IMR-90 (cell line): ENCODE results near the gene KLK13. TPM values are rescaled to one million over a fixed set of nuclear protein-coding genes. Genes with fewer than 3 reads are reported as not detected.

Experiments used
- ATAC-seq: fragments of 200-7000 bp; cut with Tn5 transposase; 2 replicates; pipeline ENCODE4 v1.9.1; 2020; ENCODE audit warnings: low read depth, mild to moderate bottlenecking, moderate library complexity
- BruUV-seq: library from RNA; stranded (reverse); fragments of 400-500 nt; replicated peaks from 2 replicates; lab custom pipeline; 2021; lab: Mats Ljungman, UMichigan
- CTCF ChIA-PET: fragments of 300-600 bp; formaldehyde crosslinking; extraction: SDS; loops from one replicate; lab custom pipeline; 2021; ENCODE audit warnings: antibody characterized with exemption; lab: Yijun Ruan, JAX
- POLR2A ChIA-PET: fragments of 300-600 bp; sonication (Branson Sonifier 250); formaldehyde crosslinking; loops from one replicate; lab custom pipeline; 2022; ENCODE audit warnings: antibody characterized with exemption; ENCODE audit not compliant: unreplicated experiment; lab: Charles Lee
- DNase-seq: peaks from one replicate; pipeline ENCODE4 v3.0.0; 2013
- H2AFZ ChIP-seq: replicated peaks from 2 replicates; pipeline ENCODE3; 2013; ENCODE audit warnings: low read length, mild to moderate bottlenecking; ENCODE audit not compliant: poor library complexity
- H2AK5ac ChIP-seq: 2 replicates; pipeline ENCODE4 v1.6.1; 2013; ENCODE audit warnings: low read depth, low read length, inconsistent platforms
- H2AK9ac ChIP-seq: replicated peaks from 2 replicates; pipeline ENCODE3; 2013; ENCODE audit warnings: mild to moderate bottlenecking, low read depth, low read length, moderate library complexity; ENCODE audit not compliant: poor library complexity
- H2BK120ac ChIP-seq: 2 replicates; pipeline ENCODE4 v1.6.1; 2013; ENCODE audit warnings: low read depth, low read length, inconsistent platforms
- H2BK15ac ChIP-seq: 3 replicates; pipeline ENCODE4 v1.6.1; 2013; ENCODE audit warnings: low read depth, low read length, inconsistent platforms
- H2BK20ac ChIP-seq: 2 replicates; pipeline ENCODE4 v1.6.1; 2013; ENCODE audit warnings: low read depth, mild to moderate bottlenecking, inconsistent platforms, low read length, moderate library complexity
- H2BK5ac ChIP-seq: 2 replicates; pipeline ENCODE4 v1.6.1; 2013; ENCODE audit warnings: mild to moderate bottlenecking, low read depth, low read length, inconsistent platforms; ENCODE audit not compliant: poor library complexity, severe bottlenecking
- H3K14ac ChIP-seq: replicated peaks from 2 replicates; pipeline ENCODE4 v1.6.1; 2013; ENCODE audit warnings: low read depth, low read length, inconsistent platforms
- H3K18ac ChIP-seq: 2 replicates; pipeline ENCODE4 v1.6.1; 2013; ENCODE audit warnings: low read depth, low read length, control low read depth
- H3K23ac ChIP-seq: 2 replicates; pipeline ENCODE4 v1.6.1; 2013; ENCODE audit warnings: low read depth, low read length, inconsistent platforms
- H3K27ac ChIP-seq: 2 replicates; pipeline ENCODE4 v1.5.1; 2013; ENCODE audit warnings: mild to moderate bottlenecking, control low read depth, low read length; ENCODE audit not compliant: insufficient read depth
- H3K27me3 ChIP-seq: 2 replicates; pipeline ENCODE4 v1.6.1; 2013; ENCODE audit warnings: low read length; ENCODE audit not compliant: control insufficient read depth, insufficient read depth
- H3K36me3 ChIP-seq: 2 replicates; pipeline ENCODE4 v1.6.1; 2013; ENCODE audit warnings: low read length, mixed read lengths; ENCODE audit not compliant: control insufficient read depth, insufficient read depth
- H3K4ac ChIP-seq: 2 replicates; pipeline ENCODE4 v1.6.1; 2013; ENCODE audit warnings: low read depth, low read length, inconsistent platforms
- H3K4me1 ChIP-seq: 2 replicates; pipeline ENCODE4 v1.6.1; 2013; ENCODE audit warnings: low read length, mixed read lengths; ENCODE audit not compliant: control insufficient read depth, insufficient read depth
- H3K4me2 ChIP-seq: 2 replicates; pipeline ENCODE4 v1.6.1; 2013; ENCODE audit warnings: low read depth, mild to moderate bottlenecking, control low read depth, low read length, moderate library complexity
- H3K4me3 ChIP-seq: 2 replicates; pipeline ENCODE4 v1.5.1; 2013; ENCODE audit warnings: low read depth, mild to moderate bottlenecking, control low read depth, low read length, moderate library complexity; ENCODE audit not compliant: insufficient read depth
- H3K56ac ChIP-seq: 2 replicates; pipeline ENCODE4 v1.6.1; 2013; ENCODE audit warnings: low read length, inconsistent platforms; ENCODE audit not compliant: insufficient read depth; ENCODE audit errors: extremely low read depth
- H3K79me1 ChIP-seq, 2 experiments: 2 replicates each; pipeline ENCODE4 v1.6.1; 2013; ENCODE audit warnings: low read length in 2 of 2, inconsistent platforms in 1 of 2, low read depth in 1 of 2
- H3K9ac ChIP-seq: 2 replicates; pipeline ENCODE4 v1.6.1; 2013; ENCODE audit warnings: low read depth, low read length, control low read depth
- H3K9me1 ChIP-seq: 2 replicates; pipeline ENCODE4 v1.6.1; 2013; ENCODE audit warnings: low read length, inconsistent platforms; ENCODE audit not compliant: insufficient read depth
- H3K9me3 ChIP-seq: 2 replicates; pipeline ENCODE4 v1.6.1; 2013; ENCODE audit warnings: low read length; ENCODE audit not compliant: control insufficient read depth, insufficient read depth
- H4K20me1 ChIP-seq: 2 replicates; pipeline ENCODE4 v1.6.1; 2013; ENCODE audit warnings: low read length, inconsistent platforms; ENCODE audit not compliant: insufficient read depth
- H4K5ac ChIP-seq: 2 replicates; pipeline ENCODE4 v1.6.1; 2013; ENCODE audit warnings: mild to moderate bottlenecking, low read depth, low read length, control low read depth
- H4K8ac ChIP-seq, 2 experiments: 2 replicates each; pipeline ENCODE4 v1.6.1; 2013; ENCODE audit warnings: low read depth in 2 of 2, low read length in 2 of 2, control low read depth in 1 of 2, inconsistent platforms in 1 of 2
- H4K91ac ChIP-seq: 2 replicates; pipeline ENCODE4 v1.6.1; 2013; ENCODE audit warnings: low read depth, low read length, inconsistent platforms; ENCODE audit not compliant: insufficient read depth
- BHLHE40 ChIP-seq: fragments of 150-350 bp; IDR thresholded peaks from 2 replicates; pipeline ENCODE4 v1.6.1; 2016; ENCODE audit warnings: mild to moderate bottlenecking, low read depth, low read length
- CEBPB ChIP-seq: IDR thresholded peaks from 2 replicates; pipeline ENCODE4 v1.6.1; 2012; ENCODE audit warnings: low read depth, low read length, improper control_type of control experiment
- CHD1 ChIP-seq: IDR thresholded peaks from 2 replicates; pipeline ENCODE4 v1.6.1; 2012; ENCODE audit warnings: low read depth, low read length, improper control_type of control experiment
- CTCF ChIP-seq: conservative IDR thresholded peaks from 2 replicates; pipeline ENCODE4 v1.5.1; 2012; ENCODE audit warnings: mild to moderate bottlenecking, low read depth, low read length, improper control_type of control experiment
- ELK1 ChIP-seq: fragments of 150-350 bp; IDR thresholded peaks from 2 replicates; pipeline ENCODE4 v1.6.1; 2016; ENCODE audit warnings: low read depth, mild to moderate bottlenecking, low read length, moderate library complexity, borderline replicate concordance
- FOS ChIP-seq: fragments of 150-350 bp; IDR thresholded peaks from 2 replicates; pipeline ENCODE4 v1.6.1; 2016; ENCODE audit warnings: low read depth, low read length
- MAFK ChIP-seq: IDR thresholded peaks from 2 replicates; pipeline ENCODE4 v1.6.1; 2012; ENCODE audit warnings: low read depth, low read length, improper control_type of control experiment
- MAZ ChIP-seq: IDR thresholded peaks from 2 replicates; pipeline ENCODE4 v1.6.1; 2012; ENCODE audit warnings: low read depth, mild to moderate bottlenecking, low read length, improper control_type of control experiment, moderate library complexity, borderline replicate concordance
- MXI1 ChIP-seq: IDR thresholded peaks from 2 replicates; pipeline ENCODE4 v1.6.1; 2012; ENCODE audit warnings: low read depth, mild to moderate bottlenecking, low read length, moderate library complexity, borderline replicate concordance
- NFE2L2 ChIP-seq: fragments of 150-350 bp; IDR thresholded peaks from 2 replicates; pipeline ENCODE4 v1.6.1; 2016; ENCODE audit warnings: low read depth, mild to moderate bottlenecking, low read length
- POLR2A ChIP-seq: IDR thresholded peaks from 2 replicates; pipeline ENCODE4 v1.6.1; 2012; ENCODE audit warnings: mild to moderate bottlenecking, low read depth, low read length
- RAD21 ChIP-seq: IDR thresholded peaks from 2 replicates; pipeline ENCODE4 v1.6.1; 2012; ENCODE audit warnings: low read length, improper control_type of control experiment
- RCOR1 ChIP-seq: IDR thresholded peaks from 2 replicates; pipeline ENCODE4 v1.6.1; 2012; ENCODE audit warnings: mild to moderate bottlenecking, low read length, improper control_type of control experiment; ENCODE audit not compliant: insufficient replicate concordance
- RFX5 ChIP-seq: IDR thresholded peaks from 2 replicates; pipeline ENCODE4 v1.8.0; 2012; ENCODE audit warnings: low read depth, mild to moderate bottlenecking, low read length, moderate library complexity
- SMC3 ChIP-seq: fragments of 150-350 bp; IDR thresholded peaks from 2 replicates; pipeline ENCODE4 v1.6.1; 2016; ENCODE audit warnings: low read depth, mild to moderate bottlenecking, antibody characterized with exemption, low read length, moderate library complexity
- USF2 ChIP-seq: fragments of 150-350 bp; IDR thresholded peaks from 2 replicates; pipeline ENCODE4 v1.6.1; 2017; ENCODE audit warnings: mild to moderate bottlenecking, antibody characterized with exemption, low read length, low read depth
- WGBS, 2 experiments: methylation state at CpG; one replicate each; pipeline versions ENCODE4 v1.1.5 to v1.1.7; 2013; ENCODE audit warnings: missing lambda C conversion rate in 2 of 2; ENCODE audit not compliant: insufficient read length in 1 of 2; ENCODE audit errors: extremely low coverage in 2 of 2; 5-methylcytosine and 5-hydroxymethylcytosine counted together
- dilution Hi-C: fragments of 300-500 bp; cut with HindIII; formaldehyde crosslinking; loops from one replicate; pipeline ENCODE4 v1.14.3; 2018; ENCODE audit warnings: low sequenced_read_pairs; ENCODE audit not compliant: unreplicated experiment
- in situ Hi-C: fragments of 300-500 bp; cut with MboI; formaldehyde crosslinking; loops from 3 replicates; pipeline ENCODE4 v1.14.3; 2019; ENCODE audit warnings: low sequenced_read_pairs, inconsistent platforms, mixed read lengths
- intact Hi-C: fragments of 100-400 bp; cut with micrococcal nuclease; formaldehyde crosslinking; loops from 2 replicates; pipeline ENCODE4 v1.10.0; 2022
- polyA plus RNA-seq, 3 experiments: library from polyadenylated mRNA; depleted of rRNA; stranded (reverse); fragments of >200 nt; gene quantifications; 2 replicates each; pipeline ENCODE4 v1.2.3, GENCODE V29; 2012; ENCODE audit warnings: low replicate concordance in 1 of 3
- total RNA-seq: library from RNA; depleted of rRNA; stranded (reverse); fragments of >200 nt; gene quantifications from 2 replicates; pipeline ENCODE4 v1.2.3, GENCODE V29; 2012

Gene KLK13
- total and polyA plus RNA-seq, 2 of the 4 experiments (the other 2 are of a cell fraction), result not detected

GRCh38 chr19:51090471-51090870 is 25.6 kb upstream of the KLK13 start:
- no peak overlapping the region for H2AFZ ChIP-seq
- TF ChIP-seq NFE2L2, result no peak
- TF ChIP-seq CTCF, result no peak
- TF ChIP-seq USF2, result no peak
- no peak for TF ChIP-seq SMC3
- TF ChIP-seq BHLHE40, result no peak
- TF ChIP-seq RCOR1, result no peak
- no peak for TF ChIP-seq MAFK
- no peak for TF ChIP-seq CEBPB
- TF ChIP-seq RAD21, result no peak
- TF ChIP-seq RFX5, result no peak
- no peak for TF ChIP-seq MAZ
- no peak for TF ChIP-seq ELK1
- no peak for TF ChIP-seq FOS
- TF ChIP-seq POLR2A, result no peak
- no peak for TF ChIP-seq CHD1
- no peak for TF ChIP-seq MXI1
- no peak overlapping the region for H2BK5ac ChIP-seq
- ATAC-seq (no peak), DNase-seq (no peak)
- 64% methylated on average over 2 of the region's 8 CpGs; no CpG with 5 or more reads in 1 of the 2 experiments for WGBS, 2 experiments
- no peak overlapping the region for H3K4ac ChIP-seq
- peak overlapping the region; percentile 29 for H2AK9ac ChIP-seq
- ChIA-PET CTCF (no interaction called here), POLR2A (no interaction called here)
- no peaks in the 10 kb centered on the region for H3K36me3 ChIP-seq
- no peak overlapping the region for H4K91ac ChIP-seq
- no peak overlapping the region for H3K27ac ChIP-seq
- in situ Hi-C loops, result no loop called here
- intact Hi-C loops, result no loop called here
- H3K18ac ChIP-seq, result no peak overlapping the region
- no peak overlapping the region for H2BK20ac ChIP-seq
- H3K79me1 ChIP-seq, result no peaks in the 10 kb centered on the region
- no peak overlapping the region for H4K8ac ChIP-seq
- H2BK15ac ChIP-seq, result no peak overlapping the region
- no peaks in the 10 kb centered on the region for H3K9me3 ChIP-seq
- no peaks in the 10 kb centered on the region for H3K27me3 ChIP-seq
- H4K5ac ChIP-seq, result no peak overlapping the region
- no peak overlapping the region for H3K23ac ChIP-seq
- dilution Hi-C loops, result no loop called here
- no peak overlapping the region for H2AK5ac ChIP-seq
- H3K4me2 ChIP-seq, result no peak overlapping the region
- H3K9ac ChIP-seq, result no peak overlapping the region
- H4K20me1 ChIP-seq, result 0 out of 2 replicates have a peak, but pooled peaks cover 3% of the 10 kb centered on the region
- no peak overlapping the region for H3K14ac ChIP-seq
- no peak overlapping the region for H3K56ac ChIP-seq
- no TSS peak for BruUV-seq
- peaks cover 3% of the 10 kb centered on the region; the same call in 1 of the 2 replicates for H3K4me1 ChIP-seq
- no peaks in the 10 kb centered on the region for H3K9me1 ChIP-seq
- H3K4me3 ChIP-seq, result no peak overlapping the region
- no peak overlapping the region for H2BK120ac ChIP-seq
